Measurements from ENCODE around the gene PKP3.

- no peak for TF ChIP-seq POLR2A (IDR thresholded peaks at IDR 0.05)
- no peak for TF ChIP-seq EP300 (IDR thresholded peaks at IDR 0.05)
- no peak for TF ChIP-seq CTCF (IDR thresholded peaks at IDR 0.05)
Measured at GRCh38 chr11:442611-443081, 48.6 kb downstream of the PKP3 start.

All from stomach (tissue), 4 donors.